Measurements from ENCODE around the gene OXNAD1.

DNA sequence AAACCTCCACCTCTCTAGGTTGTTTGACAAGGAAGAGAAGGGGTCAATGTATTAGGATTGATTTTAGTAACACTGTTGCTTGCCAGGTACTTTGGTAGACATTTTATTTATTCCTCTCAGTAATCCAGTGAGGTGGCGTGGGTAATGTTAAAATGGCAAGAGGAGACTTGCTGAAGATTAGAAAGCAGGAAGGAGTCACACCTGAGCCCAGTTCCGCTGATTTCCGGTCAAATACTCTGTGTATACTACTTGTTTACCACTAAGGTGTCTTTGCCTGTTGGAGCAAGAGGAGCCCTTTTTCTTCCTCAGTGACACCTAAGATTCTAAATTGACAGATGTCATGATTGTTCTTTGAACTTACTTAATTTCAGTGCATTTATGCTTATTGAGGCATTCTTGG, 1.7 kb downstream of the OXNAD1 start:
- TF ChIP-seq, protein P1, sequence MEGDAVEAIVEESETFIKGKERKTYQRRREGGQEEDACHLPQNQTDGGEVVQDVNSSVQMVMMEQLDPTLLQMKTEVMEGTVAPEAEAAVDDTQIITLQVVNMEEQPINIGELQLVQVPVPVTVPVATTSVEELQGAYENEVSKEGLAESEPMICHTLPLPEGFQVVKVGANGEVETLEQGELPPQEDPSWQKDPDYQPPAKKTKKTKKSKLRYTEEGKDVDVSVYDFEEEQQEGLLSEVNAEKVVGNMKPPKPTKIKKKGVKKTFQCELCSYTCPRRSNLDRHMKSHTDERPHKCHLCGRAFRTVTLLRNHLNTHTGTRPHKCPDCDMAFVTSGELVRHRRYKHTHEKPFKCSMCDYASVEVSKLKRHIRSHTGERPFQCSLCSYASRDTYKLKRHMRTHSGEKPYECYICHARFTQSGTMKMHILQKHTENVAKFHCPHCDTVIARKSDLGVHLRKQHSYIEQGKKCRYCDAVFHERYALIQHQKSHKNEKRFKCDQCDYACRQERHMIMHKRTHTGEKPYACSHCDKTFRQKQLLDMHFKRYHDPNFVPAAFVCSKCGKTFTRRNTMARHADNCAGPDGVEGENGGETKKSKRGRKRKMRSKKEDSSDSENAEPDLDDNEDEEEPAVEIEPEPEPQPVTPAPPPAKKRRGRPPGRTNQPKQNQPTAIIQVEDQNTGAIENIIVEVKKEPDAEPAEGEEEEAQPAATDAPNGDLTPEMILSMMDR (conservative IDR thresholded peaks at IDR 0.05; ENCODE audit: low read length), result no peak
- no peak for TF ChIP-seq EZH2phosphoT487 (IDR thresholded peaks at IDR 0.05; ENCODE audit: borderline replicate concordance, low read depth, low read length)

Data from OCI-LY7 (cell line).